Choroid plexus epithelial cell (primary cell): ENCODE data around the gene NUFIP2.
A peak's percentile ranks its signal among the peaks of the same experiment; 100 is the strongest.

Experiments
- DNase-seq: peaks from one replicate; pipeline ENCODE4 v3.0.0-alpha.2; 2010; ENCODE audit warnings: low read depth
- H3K4me3 ChIP-seq: 2 replicates; pipeline ENCODE4 v1.5.1; 2011; ENCODE audit warnings: low read depth, mild to moderate bottlenecking, control low read depth, low read length, moderate library complexity
- TF ChIP-seq, protein P1 (sequence below): conservative IDR thresholded peaks from 2 replicates; pipeline ENCODE4 v1.5.1; 2011; ENCODE audit warnings: low read depth, mild to moderate bottlenecking, control low read depth, inconsistent platforms, low read length, moderate library complexity

Gene NUFIP2

DNA sequence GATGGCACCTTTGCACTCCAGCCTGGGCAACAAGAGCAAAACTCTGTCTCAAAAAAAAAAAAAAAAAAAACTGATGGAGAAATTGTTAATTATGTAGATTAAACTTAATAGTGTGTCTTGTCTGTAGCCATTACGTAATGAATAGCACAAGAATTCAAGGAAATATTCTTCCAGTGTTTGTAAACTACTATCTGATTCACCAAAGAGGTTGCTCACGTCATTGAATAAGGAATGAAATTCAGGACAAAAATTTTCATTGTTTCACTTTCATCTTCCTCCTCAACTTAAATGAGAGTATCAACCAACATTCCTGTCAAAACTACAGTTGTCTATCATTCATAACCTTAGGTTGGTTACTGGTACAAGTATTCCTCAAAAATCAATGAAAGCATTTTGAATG lies 83.1 kb downstream of the NUFIP2 start:
- peak; percentile 32 for DNase-seq
- H3K4me3 ChIP-seq = no peak overlapping the region
- TF ChIP-seq, protein P1, sequence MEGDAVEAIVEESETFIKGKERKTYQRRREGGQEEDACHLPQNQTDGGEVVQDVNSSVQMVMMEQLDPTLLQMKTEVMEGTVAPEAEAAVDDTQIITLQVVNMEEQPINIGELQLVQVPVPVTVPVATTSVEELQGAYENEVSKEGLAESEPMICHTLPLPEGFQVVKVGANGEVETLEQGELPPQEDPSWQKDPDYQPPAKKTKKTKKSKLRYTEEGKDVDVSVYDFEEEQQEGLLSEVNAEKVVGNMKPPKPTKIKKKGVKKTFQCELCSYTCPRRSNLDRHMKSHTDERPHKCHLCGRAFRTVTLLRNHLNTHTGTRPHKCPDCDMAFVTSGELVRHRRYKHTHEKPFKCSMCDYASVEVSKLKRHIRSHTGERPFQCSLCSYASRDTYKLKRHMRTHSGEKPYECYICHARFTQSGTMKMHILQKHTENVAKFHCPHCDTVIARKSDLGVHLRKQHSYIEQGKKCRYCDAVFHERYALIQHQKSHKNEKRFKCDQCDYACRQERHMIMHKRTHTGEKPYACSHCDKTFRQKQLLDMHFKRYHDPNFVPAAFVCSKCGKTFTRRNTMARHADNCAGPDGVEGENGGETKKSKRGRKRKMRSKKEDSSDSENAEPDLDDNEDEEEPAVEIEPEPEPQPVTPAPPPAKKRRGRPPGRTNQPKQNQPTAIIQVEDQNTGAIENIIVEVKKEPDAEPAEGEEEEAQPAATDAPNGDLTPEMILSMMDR = no peak

DNA sequence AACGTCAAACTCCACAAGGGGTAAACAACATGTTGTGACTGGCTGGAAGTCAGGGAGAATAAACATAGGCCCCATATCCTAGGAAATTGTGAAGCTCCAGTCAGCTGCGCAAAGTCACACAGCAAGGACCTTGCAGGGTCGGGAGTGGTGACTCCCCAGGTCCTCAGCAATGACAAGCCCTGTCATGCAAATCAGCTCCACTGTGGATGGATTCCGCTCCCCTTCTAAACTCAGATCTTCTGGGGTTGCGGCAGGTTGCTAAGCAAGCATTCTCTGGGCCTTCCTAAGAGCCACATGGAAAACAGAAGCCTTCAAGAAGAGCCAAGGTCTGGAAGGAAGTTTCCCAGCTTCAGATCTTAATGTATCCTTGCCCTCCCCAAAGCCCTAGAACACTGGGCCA lies 84.9 kb downstream of the NUFIP2 start:
- no peak for DNase-seq
- TF ChIP-seq, protein P1 = no peak
- no peak overlapping the region for H3K4me3 ChIP-seq

DNA sequence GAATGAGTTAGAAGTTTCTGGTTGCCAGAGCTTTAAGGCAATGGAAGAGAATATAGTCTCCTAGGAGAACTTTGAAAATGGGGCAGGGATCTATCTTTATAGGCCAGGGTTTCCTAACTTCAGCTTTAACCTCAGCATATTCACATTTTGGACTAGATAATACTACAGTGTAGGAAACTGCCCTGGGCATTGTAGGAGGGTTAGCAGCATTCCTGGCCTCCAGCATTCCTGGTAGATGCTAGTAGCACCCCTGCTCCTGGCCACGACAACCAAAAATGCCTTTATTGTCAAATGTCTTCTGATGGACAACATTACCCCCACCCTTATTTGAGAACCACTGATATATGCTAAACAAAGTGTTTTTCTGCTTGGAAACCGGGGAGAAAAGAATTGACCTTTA lies 86.0 kb downstream of the NUFIP2 start:
- no peak for DNase-seq
- TF ChIP-seq, protein P1 = no peak
- no peak overlapping the region for H3K4me3 ChIP-seq
